RCC 7860 (cell line): Measurements from ENCODE around the gene PPP1R13L.
"Not testable (repeated sequence)": the region's sequence is repeated elsewhere in the genome, so short reads cannot be mapped to it uniquely, and the experiment has no call there.

Source experiments
- DNase-seq: peaks from one replicate; pipeline ENCODE4 v3.0.0-alpha.2; 2015; ENCODE audit warnings: low spot score
- FAIRE-seq: peaks from 2 replicates; lab custom pipeline; 2012; peaks lifted over from hg19 to GRCh38; lab: Jason Lieb, UNC

PPP1R13L gene

GRCh38 chr19:45348367-45349125 is 56.3 kb downstream of the PPP1R13L start:
- DNase-seq (no peak), FAIRE-seq (no peak)

GRCh38 chr19:45347570-45348366 is 57.1 kb downstream of the PPP1R13L start:
- FAIRE-seq (no peak), DNase-seq (no peak)

GRCh38 chr19:45346449-45346848 is 58.4 kb downstream of the PPP1R13L start:
- no peak for DNase-seq
- no peak for FAIRE-seq

GRCh38 chr19:45345506-45345860 is 59.4 kb downstream of the PPP1R13L start:
- DNase-seq (no peak), FAIRE-seq (no peak)

- DNase-seq (no peak), FAIRE-seq (no peak)
These were observed 60.0 kb downstream of the PPP1R13L start for GRCh38 chr19:45344621-45345505.

GRCh38 chr19:45342911-45343310 is 62.0 kb downstream of the PPP1R13L start:
- no peak for FAIRE-seq
- no peak for DNase-seq

GRCh38 chr19:45340899-45341453 is 63.9 kb downstream of the PPP1R13L start:
- DNase-seq (no peak), FAIRE-seq (no peak)

GRCh38 chr19:45340232-45340898 is 64.5 kb downstream of the PPP1R13L start, which contains the start of gene KLC3:
TSS of gene KLC3 (plus strand) at chr19:45340750. CDS start at chr19:45345542, 4,792 bp downstream.
- DNase-seq (no peak), FAIRE-seq (no peak)

- no peak for DNase-seq
- no peak for FAIRE-seq
These were observed 65.2 kb downstream of the PPP1R13L start for GRCh38 chr19:45339629-45340028.

GRCh38 chr19:45336696-45337251 is 68.1 kb downstream of the PPP1R13L start:
- FAIRE-seq, result no peak
- no peak for DNase-seq

GRCh38 chr19:45334881-45335280 is 70.0 kb downstream of the PPP1R13L start:
- not testable (repeated sequence) for FAIRE-seq, DNase-seq

- FAIRE-seq, result no peak
- no peak for DNase-seq
These were observed 71.1 kb downstream of the PPP1R13L start for GRCh38 chr19:45333609-45334303.

- DNase-seq (no peak), FAIRE-seq (no peak)
These were observed 73.5 kb downstream of the PPP1R13L start for GRCh38 chr19:45331411-45331810.
